HEK293T (cell line): Measurements from ENCODE around the gene PRDM16.

Experiments
- ARNT ChIP-seq: fragments of 450-650 bp; IDR thresholded peaks from 2 replicates; pipeline ENCODE4 v1.6.1; 2017; ENCODE audit warnings: mild to moderate bottlenecking
- BHLHE40 ChIP-seq: fragments of 450-650 bp; IDR thresholded peaks from 2 replicates; pipeline ENCODE4 v1.6.1; 2016; ENCODE audit warnings: mild to moderate bottlenecking, moderate library complexity, borderline replicate concordance
- CTBP1 ChIP-seq: fragments of 450-650 bp; IDR thresholded peaks from 2 replicates; pipeline ENCODE4 v1.6.1; 2016; ENCODE audit warnings: borderline replicate concordance
- FOXA1 ChIP-seq: fragments of 450-650 bp; IDR thresholded peaks from 2 replicates; pipeline ENCODE4 v1.6.1; 2016; ENCODE audit warnings: mild to moderate bottlenecking
- FOXK2 ChIP-seq: fragments of 450-650 bp; IDR thresholded peaks from 2 replicates; pipeline ENCODE4 v1.6.1; 2016; ENCODE audit warnings: mild to moderate bottlenecking
- FOXM1 ChIP-seq: fragments of 450-650 bp; IDR thresholded peaks from 2 replicates; pipeline ENCODE4 v1.6.1; 2017; ENCODE audit warnings: mild to moderate bottlenecking, borderline replicate concordance
- HDGF ChIP-seq: fragments of 450-650 bp; IDR thresholded peaks from 2 replicates; pipeline ENCODE4 v1.6.1; 2017; ENCODE audit warnings: antibody characterized with exemption, borderline replicate concordance
- L3MBTL2 ChIP-seq: fragments of 450-650 bp; conservative IDR thresholded peaks from 2 replicates; pipeline ENCODE4 v1.6.1; 2016; ENCODE audit warnings: mild to moderate bottlenecking
- LEF1 ChIP-seq: fragments of 450-650 bp; IDR thresholded peaks from 2 replicates; pipeline ENCODE4 v1.6.1; 2017; ENCODE audit warnings: mild to moderate bottlenecking, borderline replicate concordance
- NFRKB ChIP-seq: fragments of 450-650 bp; IDR thresholded peaks from 2 replicates; pipeline ENCODE4 v1.6.1; 2016; ENCODE audit warnings: mild to moderate bottlenecking, moderate library complexity
- SP1 ChIP-seq: fragments of 450-650 bp; IDR thresholded peaks from 2 replicates; pipeline ENCODE4 v1.6.1; 2017
- SUZ12 ChIP-seq: fragments of 450-650 bp; IDR thresholded peaks from 2 replicates; pipeline ENCODE4 v1.6.1; 2016; ENCODE audit warnings: mild to moderate bottlenecking
- TARDBP ChIP-seq: fragments of 450-650 bp; IDR thresholded peaks from 2 replicates; pipeline ENCODE4 v1.6.1; 2016
- ZNF384 ChIP-seq: fragments of 450-650 bp; IDR thresholded peaks from 2 replicates; pipeline ENCODE4 v1.6.1; 2016

DNA sequence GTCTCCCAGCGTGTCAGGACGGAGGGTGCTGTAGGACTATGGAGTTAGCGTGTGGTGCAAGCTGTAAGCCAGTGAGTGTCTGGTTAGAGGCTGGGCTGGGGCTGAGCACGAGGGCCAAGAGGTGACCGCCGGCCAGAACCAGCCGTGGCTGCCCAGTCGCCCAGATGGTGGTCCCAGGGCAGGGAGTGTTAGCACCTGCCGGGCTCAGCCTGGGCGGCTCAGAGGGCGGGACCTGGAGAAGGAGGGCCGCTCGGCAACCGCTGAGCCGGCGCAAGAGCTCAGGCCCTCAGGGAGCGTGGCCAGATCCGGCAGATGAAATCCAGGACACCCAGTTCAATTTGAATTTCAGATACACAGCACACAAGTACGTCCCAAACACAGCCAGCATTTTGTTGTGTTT, 87.9 kb downstream of the PRDM16 start:
- no peak for TF ChIP-seq FOXM1
- TF ChIP-seq L3MBTL2, result no peak
- TF ChIP-seq CTBP1, result no peak
- TF ChIP-seq BHLHE40, result no peak
- no peak for TF ChIP-seq ARNT
- no peak for TF ChIP-seq SP1
- TF ChIP-seq SUZ12, result no peak
- no peak for TF ChIP-seq FOXK2
- TF ChIP-seq ZNF384, result no peak
- no peak for TF ChIP-seq LEF1
- TF ChIP-seq HDGF, result no peak
- no peak for TF ChIP-seq FOXA1
- TF ChIP-seq NFRKB, result no peak
- no peak for TF ChIP-seq TARDBP
